B cell (primary cell): ENCODE measurements around the gene NAGPA. TPM values are rescaled to one million over a fixed set of nuclear protein-coding genes. Genes with fewer than 3 reads are reported as not detected.
"Not testable (repeated sequence)": the region's sequence is repeated elsewhere in the genome, so short reads cannot be mapped to it uniquely, and the experiment has no call there.

Source experiments
- ATAC-seq: fragments of 200-7000 bp; cut with Tn5 transposase; one replicate; pipeline ENCODE4 v1.10.0; 2021; ENCODE audit warnings: low read depth, mild to moderate bottlenecking, moderate number of reproducible peaks, moderate library complexity
- CTCF ChIA-PET: fragments of 350-600 bp; sonication (Branson Sonifier 250); formaldehyde crosslinking; loops from one replicate; lab custom pipeline; 2021; ENCODE audit warnings: antibody characterized with exemption, inconsistent platforms; lab: Charles Lee
- POLR2A ChIA-PET: fragments of 350-600 bp; sonication (Branson Sonifier 250); formaldehyde crosslinking; loops from one replicate; lab custom pipeline; 2021; ENCODE audit warnings: antibody characterized with exemption; lab: Charles Lee
- DNase-seq: peaks from one replicate; pipeline ENCODE4 v3.0.0; 2013
- H2AFZ ChIP-seq: 2 replicates; pipeline ENCODE4 v1.6.1; 2012; ENCODE audit warnings: mild to moderate bottlenecking, low read depth, low read length; ENCODE audit not compliant: insufficient read depth, poor library complexity, severe bottlenecking
- H3K27ac ChIP-seq, 2 donors: 1 replicate in 1 of 2; 2 replicates in 1 of 2; pipeline ENCODE4 v1.5.1; 2012 to 2013; ENCODE audit warnings: low read length in 2 of 2, mild to moderate bottlenecking in 2 of 2, moderate library complexity in 1 of 2
- H3K27me3 ChIP-seq, 4 experiments: fragments of 200-600 bp in 1 of 4; sonication (generic) in 1 of 4; replicated peaks in 1 of 4; 1 replicate in 2 of 4; 2 replicates in 2 of 4; pipeline versions ENCODE4 v1.6.1 to v1.7.0; 2013 to 2016; ENCODE audit warnings: low read length in 3 of 4, mild to moderate bottlenecking in 2 of 4, mixed read lengths in 1 of 4, moderate library complexity in 1 of 4; ENCODE audit not compliant: insufficient read depth in 4 of 4, control insufficient read depth in 3 of 4; ENCODE audit errors: control extremely low read depth in 1 of 4
- H3K36me3 ChIP-seq, 2 experiments: replicated peaks in 1 of 2; 1 replicate in 1 of 2; 2 replicates in 1 of 2; pipeline versions ENCODE4 v1.6.1 to v1.7.1; 2013; ENCODE audit warnings: low read length in 1 of 2; ENCODE audit not compliant: insufficient read depth in 2 of 2, control insufficient read depth in 1 of 2; ENCODE audit errors: control extremely low read depth in 1 of 2, extremely low read depth in 1 of 2
- H3K4me1 ChIP-seq, 2 donors: fragments of 200-600 bp in 1 of 2; sonication (generic) in 1 of 2; 1 replicate in 1 of 2; 2 replicates in 1 of 2; pipeline versions ENCODE4 v1.5.1 to v1.6.1; 2013 to 2017; ENCODE audit warnings: low read length in 2 of 2; ENCODE audit not compliant: control insufficient read depth in 2 of 2, insufficient read depth in 2 of 2
- H3K4me2 ChIP-seq: replicated peaks from 2 replicates; pipeline ENCODE3; 2012; ENCODE audit warnings: mild to moderate bottlenecking, low read depth, low read length; ENCODE audit not compliant: poor library complexity, severe bottlenecking
- H3K4me3 ChIP-seq, 5 experiments: fragments of 200-600 bp in 1 of 5; sonication (generic) in 1 of 5; 1 replicate in 3 of 5; 2 replicates in 2 of 5; pipeline versions ENCODE4 v1.5.1 to v1.7.0; 2011 to 2016; ENCODE audit warnings: low read length in 4 of 5, mild to moderate bottlenecking in 4 of 5, low read depth in 2 of 5, control low read depth in 1 of 5, moderate library complexity in 1 of 5; ENCODE audit not compliant: insufficient read depth in 1 of 5; ENCODE audit errors: control extremely low read depth in 1 of 5, extremely low read depth in 1 of 5
- H3K79me2 ChIP-seq: fragments of 200-600 bp; sonication (generic); one replicate; pipeline ENCODE4 v1.6.0; 2016; ENCODE audit warnings: low read length; ENCODE audit not compliant: control insufficient read depth, insufficient read depth
- H3K9ac ChIP-seq: fragments of 200-600 bp; sonication (generic); 2 replicates; pipeline ENCODE4 v1.6.1; 2017; ENCODE audit warnings: mild to moderate bottlenecking, low read length, moderate library complexity
- H3K9me3 ChIP-seq, 3 donors: one replicate each; pipeline versions ENCODE4 v1.6.1 to v1.7.1; 2013; ENCODE audit warnings: low read length in 2 of 3; ENCODE audit not compliant: control insufficient read depth in 2 of 3, insufficient read depth in 1 of 3; ENCODE audit errors: control extremely low read depth in 1 of 3
- H4K20me1 ChIP-seq: 2 replicates; pipeline ENCODE4 v1.6.0; 2012; ENCODE audit warnings: mild to moderate bottlenecking, low read length; ENCODE audit not compliant: insufficient read depth, control insufficient read depth, poor library complexity, severe bottlenecking
- H3K27ac Mint-ChIP-seq: one replicate; pipeline ENCODE4 v1.8.0; 2021; ENCODE audit warnings: mixed read lengths
- H3K27me3 Mint-ChIP-seq: one replicate; pipeline ENCODE4 v1.8.0; 2021; ENCODE audit warnings: mixed read lengths
- H3K4me1 Mint-ChIP-seq: one replicate; pipeline ENCODE4 v1.8.0; 2021; ENCODE audit warnings: mixed read lengths
- H3K4me3 Mint-ChIP-seq: one replicate; pipeline ENCODE4 v1.8.0; 2021; ENCODE audit warnings: mixed read lengths
- H3K9me3 Mint-ChIP-seq: one replicate; pipeline ENCODE4 v1.8.0; 2022; ENCODE audit warnings: mixed read lengths; ENCODE audit not compliant: insufficient read depth
- CTCF ChIP-seq: fragments of 200-600 bp; IDR thresholded peaks from one replicate; pipeline ENCODE4 v1.8.0; 2022; ENCODE audit warnings: antibody characterized with exemption, mild to moderate bottlenecking
- EZH2 ChIP-seq: IDR thresholded peaks from 2 replicates; pipeline ENCODE4 v1.6.1; 2012; ENCODE audit warnings: borderline replicate concordance, low read depth, mild to moderate bottlenecking, moderate library complexity, low read length; ENCODE audit not compliant: insufficient read depth, poor library complexity, severe bottlenecking
- WGBS: methylation state at CpG from one replicate; pipeline ENCODE4 v1.1.5; 2013; ENCODE audit warnings: missing lambda C conversion rate; ENCODE audit not compliant: insufficient coverage; 5-methylcytosine and 5-hydroxymethylcytosine counted together
- intact Hi-C: fragments of 100-400 bp; cut with micrococcal nuclease; formaldehyde crosslinking; loops from one replicate; pipeline ENCODE4 v1.10.0; 2022
- polyA plus RNA-seq: library from polyadenylated mRNA; depleted of rRNA; stranded (reverse); fragments of >200 nt; gene quantifications from 2 replicates; pipeline ENCODE4 v1.2.3, GENCODE V29; 2012
- total RNA-seq, 2 donors: library from RNA; stranded (reverse); fragments of 120-200 nt in 1 of 2; gene quantifications; 1 replicate in 1 of 2; 2 replicates in 1 of 2; pipeline versions ENCODE4 v1.2.3 to v1.2.4, GENCODE V29; 2013 to 2022

The NAGPA gene
- total and polyA plus RNA-seq, 2 donors (not counting 1 experiment from before 2014, with no cell fraction given): 38.4 to 38.6 TPM

GRCh38 chr16:5045499-5046115, 11.9 kb upstream of the NAGPA start:
- H3K9ac ChIP-seq: no peak overlapping the region
- H3K27ac ChIP-seq: no peak overlapping the region
- WGBS: 98% methylated on average over 6 of the region's 10 CpGs
- H3K4me2 ChIP-seq: no peak overlapping the region
- CTCF ChIA-PET: no interaction called here
- no peaks in the 10 kb centered on the region for H3K79me2 ChIP-seq
- POLR2A ChIA-PET: interaction anchor here (0.5 to 0.6 kb wide), 2 partner anchors 16 to 259 kb away, joined by 3 to 12 read pairs; no protein-coding TSS in a partner anchor
- peaks cover 0 to 12% (median 0%) of the 10 kb centered on the region in 4 experiments for H3K27me3 ChIP-seq
- intact Hi-C loops: no loop called here
- ATAC-seq: no peak
- TF ChIP-seq CTCF (no peak), EZH2 (no peak)
- no peak for DNase-seq
- Mint-ChIP-seq H3K4me3 (no peak overlapping the region), H3K9me3 (peaks cover 2% of the 10 kb centered on the region), H3K27ac (no peak overlapping the region), H3K4me1 (peaks cover 2% of the 10 kb centered on the region), H3K27me3 (peaks cover 16% of the 10 kb centered on the region)
- peaks cover 0 to 4% of the 10 kb centered on the region in 2 donors for H3K4me1 ChIP-seq
- H3K9me3 ChIP-seq: no peaks in the 10 kb centered on the region
- H3K36me3 ChIP-seq: no peaks in the 10 kb centered on the region
- H3K4me3 ChIP-seq: no peak overlapping the region
- H4K20me1 ChIP-seq: no peaks in the 10 kb centered on the region
- H2AFZ ChIP-seq: no peak overlapping the region

- H3K9ac ChIP-seq, H3K4me3 Mint-ChIP-seq, intact Hi-C loops, H2AFZ ChIP-seq, ATAC-seq, H3K27ac Mint-ChIP-seq, H3K79me2 ChIP-seq, H3K36me3 ChIP-seq, CTCF ChIA-PET, H3K4me3 ChIP-seq, H3K4me1 ChIP-seq, H4K20me1 ChIP-seq, POLR2A ChIA-PET, H3K4me1 Mint-ChIP-seq, H3K9me3 ChIP-seq, H3K9me3 Mint-ChIP-seq, H3K4me2 ChIP-seq, DNase-seq, H3K27ac ChIP-seq: not testable (repeated sequence)
- WGBS: 95% methylated on average over 9 of the region's 11 CpGs
- H3K27me3 ChIP-seq: peaks cover 0 to 13% (median 0%) of the 10 kb centered on the region in 4 experiments
- peaks cover 16% of the 10 kb centered on the region for H3K27me3 Mint-ChIP-seq
Observed at GRCh38 chr16:5044581-5044980, 10.8 kb upstream of the NAGPA start.
